Activated T-helper 1 cell treated with anti-CD3 and anti-CD28 coated beads, Interleukin-2, amount 50 U/mL, for 16 hours (primary cell): ENCODE data around the gene RCL1.

Source experiments
- DNase-seq, 2 donors: peaks; one replicate each; pipeline ENCODE4 v3.0.0-alpha.2; 2020; ENCODE audit warnings: low read depth in 1 of 2, low spot score in 1 of 2

RCL1 gene

DNA sequence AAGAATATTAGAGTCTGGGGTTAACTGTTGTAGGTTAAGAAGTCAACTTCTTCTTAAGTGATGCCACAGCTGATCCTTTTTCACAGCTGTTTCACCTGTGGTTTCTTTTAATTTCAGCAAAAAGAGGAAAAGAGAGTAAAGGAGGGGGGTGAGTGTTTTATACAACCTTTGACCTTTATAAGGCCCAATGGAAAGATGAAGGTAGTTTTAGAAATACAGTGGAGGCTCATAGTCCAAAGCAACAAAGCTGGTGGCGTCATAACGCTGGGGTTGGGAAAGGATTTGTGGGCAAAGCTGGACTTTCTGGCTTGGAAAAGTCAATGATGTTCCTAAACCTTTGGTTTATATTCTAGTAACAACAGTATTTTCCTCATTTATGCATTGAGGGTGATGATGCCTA, 49.5 kb downstream of the RCL1 start:
- DNase-seq: no peak

DNA sequence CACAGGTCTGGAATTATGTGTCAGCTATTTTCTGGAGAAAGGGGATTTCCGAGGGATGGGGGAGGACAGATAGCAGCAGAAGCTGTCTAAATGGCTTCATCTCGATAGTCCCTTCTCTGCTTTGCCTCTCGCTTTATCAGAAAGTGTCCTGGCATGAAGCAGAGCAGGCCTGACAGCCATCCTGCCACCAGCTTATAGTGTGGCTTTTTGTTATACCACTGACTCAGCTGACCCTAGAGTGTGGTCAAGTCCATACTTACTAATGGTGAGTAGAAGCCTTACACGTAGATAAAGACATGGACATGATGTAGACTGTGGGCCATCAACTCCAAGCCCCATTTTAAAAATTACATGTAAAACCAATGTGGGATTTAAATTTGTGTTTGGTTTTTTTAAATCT, 50.0 kb downstream of the RCL1 start:
- no peak for DNase-seq

DNA sequence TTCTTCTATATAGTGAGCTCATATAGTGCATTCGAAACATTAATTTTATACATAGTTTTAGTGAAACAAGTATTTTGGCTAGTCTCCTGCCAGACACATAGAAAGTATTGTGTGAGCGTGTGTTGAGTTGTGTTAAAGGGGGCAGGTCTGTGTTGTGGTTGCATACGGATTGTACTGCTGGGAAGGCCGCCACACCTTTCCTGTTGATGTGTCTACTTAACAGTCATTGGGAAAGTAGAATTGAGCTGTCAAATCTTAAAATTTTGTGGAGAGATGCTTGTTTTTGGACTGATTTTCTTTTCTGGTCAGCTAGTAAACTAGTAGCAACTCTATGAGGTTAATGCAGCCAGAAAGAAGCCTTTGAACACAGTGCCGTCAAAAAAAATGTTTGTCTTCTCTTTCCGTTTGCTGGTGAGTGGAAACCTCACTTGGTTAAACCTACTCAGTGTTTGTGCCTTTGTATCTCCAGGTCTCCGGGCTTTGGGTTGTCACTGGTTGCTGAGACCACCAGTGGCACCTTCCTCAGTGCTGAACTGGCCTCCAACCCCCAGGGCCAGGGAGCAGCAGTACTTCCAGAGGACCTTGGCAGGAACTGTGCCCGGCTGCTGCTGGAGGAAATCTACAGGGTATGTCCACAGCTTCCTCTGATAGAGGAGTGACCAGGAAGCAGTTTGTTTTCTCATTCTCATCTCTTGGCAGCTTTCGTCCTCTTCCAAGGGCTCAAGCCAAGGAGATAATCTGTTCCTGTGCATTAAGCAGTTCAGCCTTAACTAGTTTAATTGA, 51.5 kb downstream of the RCL1 start:
- no peak for DNase-seq

DNA sequence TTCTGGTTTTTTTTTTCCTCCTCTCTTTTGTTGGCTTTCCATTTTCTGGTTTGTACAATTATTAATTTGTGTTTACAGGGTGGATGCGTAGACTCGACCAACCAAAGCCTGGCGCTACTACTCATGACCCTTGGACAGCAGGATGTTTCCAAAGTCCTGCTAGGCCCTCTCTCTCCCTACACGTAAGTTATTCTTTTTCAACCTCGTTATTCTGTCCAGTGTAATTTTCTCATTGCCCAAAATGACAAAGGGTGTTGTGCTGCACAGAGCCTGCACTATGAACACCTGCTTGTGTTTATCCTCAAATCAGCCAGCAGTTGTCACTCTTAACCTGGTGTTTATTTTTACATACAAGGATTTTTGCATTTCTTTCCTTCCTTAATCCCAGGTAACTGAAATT, 56.6 kb downstream of the RCL1 start:
- no peak for DNase-seq

DNA sequence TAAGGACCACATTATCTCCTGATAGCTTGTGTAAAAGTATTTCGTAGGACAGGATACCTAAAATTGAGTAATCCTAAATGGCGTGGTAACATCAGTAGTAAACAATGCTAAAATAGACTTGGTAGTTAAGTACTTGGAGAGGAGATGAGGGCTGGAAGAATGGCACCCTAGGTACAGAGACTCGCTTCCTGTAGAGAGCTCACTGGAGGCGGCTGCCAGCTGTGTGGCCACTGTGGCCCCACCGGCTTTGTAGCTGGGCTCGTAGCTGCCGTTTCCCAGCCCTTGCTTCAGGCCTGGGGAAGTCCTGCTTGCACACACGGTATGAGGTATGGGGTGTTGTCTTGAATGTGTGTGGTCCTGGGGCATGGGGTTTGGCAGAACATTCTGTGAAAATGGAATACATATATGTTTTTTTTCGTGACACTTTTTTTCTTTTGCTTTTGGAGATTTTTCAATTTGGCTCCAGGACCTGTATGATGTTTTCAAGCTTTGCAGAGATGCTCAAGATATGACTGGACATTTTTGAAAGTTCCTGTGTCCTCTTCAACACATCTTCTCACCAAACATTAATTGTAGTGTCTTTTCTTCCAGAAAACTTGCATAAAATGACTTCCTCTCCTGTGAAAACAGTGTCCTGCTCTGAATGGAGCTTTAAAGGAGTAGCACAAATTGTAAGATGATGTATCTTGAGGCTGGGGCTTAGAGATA, 58.0 kb downstream of the RCL1 start:
- DNase-seq: no peak

DNA sequence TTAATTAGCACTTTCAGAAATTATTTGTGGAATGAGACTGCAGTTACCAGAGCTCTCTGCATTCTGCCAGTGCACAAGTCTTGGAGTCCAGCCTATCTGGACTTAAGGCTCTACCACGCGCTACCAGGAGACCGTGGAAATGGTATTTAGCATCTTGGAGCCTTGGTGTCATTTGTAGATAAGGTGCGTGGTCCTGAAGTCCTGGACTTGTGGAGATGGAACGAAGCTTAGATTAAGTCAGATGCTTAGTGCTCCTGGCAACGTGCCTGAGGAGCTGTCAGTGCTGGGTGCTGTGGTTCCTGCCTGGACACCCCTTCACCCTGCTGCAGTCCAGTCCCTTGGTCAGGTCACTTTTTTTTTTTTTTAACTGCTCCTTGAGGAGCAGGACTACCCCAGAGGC, 59.7 kb downstream of the RCL1 start:
- DNase-seq: no peak

DNA sequence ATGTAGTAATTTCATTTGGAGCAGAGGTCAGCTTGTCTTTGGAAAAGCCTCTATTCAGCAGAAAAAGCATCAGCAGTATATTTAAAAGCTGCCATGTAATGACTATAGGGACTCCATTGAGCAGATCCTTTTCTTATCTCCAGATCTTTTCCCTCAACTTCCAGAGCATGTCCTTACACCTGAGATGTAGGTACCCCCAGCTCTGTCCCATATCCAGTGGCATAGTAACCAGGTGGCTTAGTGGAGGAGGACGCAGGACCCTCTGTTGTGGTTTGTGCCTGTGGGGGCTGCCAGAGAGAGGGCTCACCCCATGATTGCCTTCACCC, 61.5 kb downstream of the RCL1 start:
- DNase-seq: no peak

DNA sequence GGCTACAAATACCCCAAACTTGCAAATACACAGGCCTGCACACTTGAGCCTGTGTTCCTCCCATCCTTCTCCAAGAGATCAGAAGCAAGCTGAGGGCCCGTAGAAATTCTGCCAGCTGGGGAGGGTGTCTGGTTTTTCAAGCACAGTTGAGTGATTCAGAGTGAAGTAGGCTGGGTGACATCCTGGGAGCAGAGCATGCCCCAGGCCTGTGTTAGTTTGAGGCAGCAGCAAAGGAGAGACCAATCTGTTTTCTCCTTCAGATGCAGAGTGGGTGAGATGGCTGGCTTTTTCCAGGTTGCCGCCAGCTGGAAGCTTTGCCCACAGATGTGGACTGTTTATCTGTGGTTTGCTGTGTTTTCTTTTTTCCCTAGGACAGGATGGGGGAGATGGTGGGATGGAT, 63.1 kb downstream of the RCL1 start:
- DNase-seq: no peak

DNA sequence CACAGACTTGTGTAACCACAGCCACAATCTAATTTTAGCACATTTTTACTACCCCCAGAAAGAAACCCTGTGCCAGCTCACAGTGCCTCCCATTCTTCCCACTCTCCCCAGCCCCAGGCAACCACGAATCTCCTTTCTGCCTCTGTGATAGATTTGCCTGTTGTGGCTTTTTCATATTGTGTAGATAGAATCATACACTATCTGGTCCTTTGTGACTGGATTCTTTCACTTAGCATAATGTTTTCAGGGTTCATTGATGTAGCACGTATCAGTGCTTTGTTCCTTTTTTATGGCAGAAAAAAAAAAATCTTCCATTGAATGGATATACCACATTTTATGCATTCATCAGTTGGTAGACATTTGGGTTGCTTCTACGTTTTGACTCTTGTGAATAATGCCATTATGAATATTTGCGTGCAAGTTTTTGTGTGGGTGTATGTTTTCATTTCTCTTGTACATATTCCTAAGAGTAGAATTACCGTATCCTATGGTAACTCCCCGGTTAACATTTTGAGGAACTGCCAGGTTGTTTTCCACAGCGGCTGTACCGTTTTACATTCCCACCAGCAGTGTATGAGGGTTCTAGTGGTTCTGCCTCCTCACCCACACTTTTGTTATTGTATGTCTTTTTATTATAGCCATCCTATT, 64.5 kb downstream of the RCL1 start:
- DNase-seq: no peak

DNA sequence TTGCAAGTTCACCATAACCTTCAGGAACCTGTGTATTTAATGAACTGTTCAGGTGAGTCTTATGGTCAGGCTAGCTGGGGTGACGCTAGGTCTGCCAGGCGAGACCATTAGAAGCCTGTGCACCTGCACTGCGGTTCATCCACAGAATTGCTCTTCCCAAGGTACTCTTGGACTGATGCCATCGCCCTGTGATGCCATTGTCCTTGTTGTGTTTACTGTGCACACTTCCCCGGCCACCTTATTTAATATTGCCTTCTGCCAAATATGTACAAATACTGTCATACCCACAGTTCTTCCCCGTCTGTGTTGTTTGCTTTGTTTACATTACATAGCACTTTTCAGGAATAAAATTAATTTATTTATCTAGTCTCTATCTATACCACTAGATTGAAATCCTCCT, 66.3 kb downstream of the RCL1 start:
- no peak for DNase-seq

DNA sequence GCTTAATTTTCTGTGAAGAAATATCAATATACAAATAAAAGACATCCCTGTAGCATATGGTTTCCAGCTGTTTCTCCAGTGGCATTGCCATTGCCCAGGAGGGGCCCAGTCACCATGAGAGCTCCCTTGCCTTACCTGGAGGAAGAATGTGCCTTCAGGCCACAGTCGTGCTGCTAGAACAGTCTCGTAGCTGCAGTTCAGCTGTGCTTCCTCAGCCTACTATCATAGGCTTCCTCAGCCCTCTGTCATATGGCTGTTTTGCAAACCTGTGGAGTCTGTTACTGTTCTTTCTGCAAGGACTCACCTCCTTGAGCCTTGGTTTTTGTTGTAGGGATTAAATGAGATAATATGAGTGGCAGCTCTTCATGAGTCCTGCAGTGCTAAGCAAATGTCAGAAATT, 67.6 kb downstream of the RCL1 start:
- DNase-seq: no peak

DNA sequence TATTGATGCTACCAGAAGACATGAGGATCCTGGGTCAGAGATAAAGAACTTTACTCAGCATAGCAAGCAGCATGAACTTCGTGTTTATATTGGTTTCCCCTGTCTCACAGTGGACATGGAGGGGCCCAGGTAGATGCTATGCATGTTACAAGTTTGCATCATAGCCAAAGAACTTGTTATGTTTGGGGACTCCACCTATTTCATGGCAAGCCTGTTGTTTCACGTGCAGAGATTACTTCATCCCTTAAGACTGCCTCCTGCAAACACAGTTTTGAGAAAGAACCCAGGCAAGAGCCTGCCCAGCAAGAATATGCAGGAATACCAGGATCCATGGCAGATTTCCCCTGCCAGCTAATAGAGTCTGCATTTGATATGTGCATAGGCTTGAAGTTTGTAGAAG, 68.4 kb downstream of the RCL1 start:
- no peak for DNase-seq

DNA sequence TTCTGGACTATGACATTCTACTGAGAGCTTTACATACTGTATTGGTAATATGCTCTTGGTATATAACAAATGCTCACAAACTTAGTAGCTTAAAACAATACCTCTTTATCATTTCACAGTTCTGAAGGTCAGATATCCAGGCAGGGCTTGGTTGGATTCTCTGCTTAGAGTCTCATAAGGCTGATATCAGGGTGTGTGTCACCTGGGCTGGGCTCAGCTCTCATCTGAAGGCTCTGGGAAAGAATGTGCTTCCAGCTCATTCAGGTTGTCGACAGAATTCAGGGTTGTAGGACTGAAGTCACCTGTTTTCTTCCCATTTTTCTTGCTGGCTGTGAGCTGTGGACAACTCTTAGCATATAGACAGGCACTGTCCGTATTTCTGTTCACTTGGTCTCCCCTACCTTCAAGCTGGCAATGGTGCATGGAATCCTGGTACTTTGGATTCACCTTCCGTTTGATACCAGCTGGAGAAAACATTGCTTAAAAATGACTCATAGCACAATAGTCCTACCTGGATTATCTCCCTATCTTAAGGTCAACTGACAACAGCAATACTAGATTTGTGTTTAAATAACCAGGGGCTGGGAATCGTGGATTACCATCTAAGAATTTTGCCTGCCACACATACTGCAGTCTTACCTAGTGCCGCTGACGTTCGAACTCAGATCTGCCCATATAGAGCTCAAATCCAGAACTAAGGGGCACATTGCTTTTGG, 69.2 kb downstream of the RCL1 start:
- no peak for DNase-seq

DNA sequence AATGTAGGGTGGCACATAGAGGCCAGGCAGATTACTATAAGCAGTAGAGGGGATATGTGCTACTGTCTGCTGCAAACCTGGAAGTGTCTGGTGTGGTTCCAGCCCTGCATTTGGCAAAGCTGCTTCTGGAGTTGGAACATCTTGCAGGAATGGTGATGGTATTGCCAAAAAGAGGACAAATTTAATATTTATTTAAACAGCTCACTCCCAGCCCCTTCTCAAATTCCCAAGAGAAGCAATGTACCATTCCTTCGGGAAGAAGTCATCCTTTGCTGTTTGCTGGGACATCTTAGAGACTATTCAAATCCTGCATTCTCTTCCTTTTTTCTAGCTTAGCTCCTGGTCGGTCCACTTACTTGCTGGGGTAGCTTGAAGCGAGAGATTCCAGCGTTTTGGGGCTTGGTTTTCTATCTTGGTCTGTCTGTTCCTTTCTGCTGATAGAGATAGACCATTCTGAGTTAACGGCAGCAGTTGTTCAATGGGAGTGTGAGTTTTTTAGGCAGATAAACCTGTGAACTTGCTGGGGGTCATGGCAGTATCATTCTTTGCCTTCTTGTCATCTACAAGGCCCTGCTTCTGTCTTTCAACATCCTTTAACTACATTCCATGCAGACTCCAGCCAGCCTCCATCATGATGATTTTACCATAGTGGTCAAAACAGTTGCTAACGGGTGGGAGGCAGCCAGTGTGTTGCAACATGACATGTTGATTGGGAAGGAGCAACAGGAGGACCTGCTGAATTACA, 69.9 kb downstream of the RCL1 start:
- DNase-seq: no peak

DNA sequence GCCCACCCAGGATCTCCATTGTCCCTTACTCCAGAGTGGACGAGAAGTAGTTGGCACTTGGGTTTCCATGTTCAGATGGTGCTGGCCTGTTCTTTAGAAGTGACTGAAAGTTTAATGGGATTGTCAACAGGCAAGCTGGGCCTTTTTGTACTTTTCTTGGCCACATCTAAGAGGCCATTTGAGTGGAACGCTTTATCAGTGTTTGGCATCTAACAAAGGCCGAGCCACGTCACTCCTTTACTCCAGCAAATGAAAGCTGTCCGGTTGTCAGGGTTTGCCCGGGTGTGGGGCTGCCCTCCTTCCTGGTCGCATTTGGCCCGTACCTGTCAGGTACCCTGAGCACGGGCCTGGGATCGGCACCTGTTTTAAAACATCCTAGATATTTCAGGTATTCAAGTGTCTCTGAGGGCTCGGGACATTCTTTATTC, 71.5 kb downstream of the RCL1 start:
- DNase-seq: no peak

DNA sequence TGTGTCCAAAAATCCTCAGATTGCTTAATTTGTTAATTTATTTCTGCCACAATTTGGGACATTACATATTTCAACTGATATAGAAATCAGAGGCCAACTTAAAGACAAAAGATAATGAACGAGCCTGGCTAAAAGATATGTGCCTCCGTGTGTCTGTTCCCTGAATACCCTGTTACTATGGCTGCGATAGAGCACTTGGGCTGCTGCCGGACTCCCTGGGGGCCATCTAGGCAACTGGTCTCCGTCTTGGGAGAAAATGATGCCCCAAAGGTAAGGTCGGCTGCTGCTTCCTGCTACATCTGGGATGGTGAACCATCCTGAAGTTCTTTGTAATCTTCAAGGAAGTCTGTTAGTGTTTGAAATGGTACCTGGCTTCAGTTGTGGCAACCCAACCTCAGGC, 72.0 kb downstream of the RCL1 start:
- no peak for DNase-seq

DNA sequence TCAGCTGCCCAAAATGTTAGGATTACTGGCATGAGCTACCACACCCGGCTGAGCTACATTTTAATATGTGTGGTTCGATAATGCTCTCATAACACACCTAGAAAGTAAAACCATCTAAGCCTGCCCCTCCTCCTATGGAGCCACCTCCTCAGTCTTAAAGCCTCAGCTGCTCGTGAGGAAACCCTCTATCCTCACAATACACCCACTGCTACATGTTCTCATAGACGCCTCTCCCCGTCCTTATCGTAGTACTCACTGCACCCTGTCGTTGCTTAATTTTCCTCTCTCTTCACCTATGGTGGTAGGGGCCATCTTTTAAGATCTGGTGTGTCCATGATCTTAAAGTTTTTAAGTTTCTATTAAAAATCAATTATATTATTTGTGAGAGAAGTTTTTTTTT, 72.9 kb downstream of the RCL1 start:
- no peak for DNase-seq

DNA sequence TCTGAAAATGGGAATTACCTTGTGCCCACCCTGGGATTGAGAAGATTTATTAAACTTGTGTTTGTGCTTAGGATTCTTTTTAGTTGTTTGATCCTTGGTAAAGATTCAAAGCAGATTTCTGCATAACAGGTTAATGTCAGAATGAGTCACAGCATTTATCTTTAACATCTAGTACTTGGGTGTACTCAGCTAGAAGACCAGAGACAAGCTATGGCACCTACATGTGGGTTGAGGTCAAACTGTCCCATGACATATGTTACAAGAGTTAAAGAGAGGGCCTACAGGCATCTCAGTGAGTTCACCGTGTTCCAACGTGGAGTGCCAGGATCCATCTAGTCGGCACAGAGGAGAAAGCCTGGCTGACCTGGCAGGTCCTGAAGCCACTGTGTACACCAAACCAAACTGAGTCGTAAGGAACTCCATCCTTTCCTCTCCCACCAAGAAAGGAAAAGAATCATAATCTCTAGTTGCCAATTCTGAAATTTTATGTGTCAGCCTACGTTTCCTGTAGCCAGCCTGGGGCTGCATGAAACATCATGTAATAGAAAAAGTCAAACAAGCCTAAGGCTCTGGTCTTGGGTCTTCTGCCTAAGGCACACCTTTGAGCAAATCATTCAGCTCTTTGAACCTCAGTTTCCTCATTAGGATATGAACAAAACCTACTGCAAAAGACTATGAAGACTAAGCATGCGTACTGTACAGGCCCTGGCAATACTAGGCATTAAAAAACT, 73.7 kb downstream of the RCL1 start:
- no peak for DNase-seq

DNA sequence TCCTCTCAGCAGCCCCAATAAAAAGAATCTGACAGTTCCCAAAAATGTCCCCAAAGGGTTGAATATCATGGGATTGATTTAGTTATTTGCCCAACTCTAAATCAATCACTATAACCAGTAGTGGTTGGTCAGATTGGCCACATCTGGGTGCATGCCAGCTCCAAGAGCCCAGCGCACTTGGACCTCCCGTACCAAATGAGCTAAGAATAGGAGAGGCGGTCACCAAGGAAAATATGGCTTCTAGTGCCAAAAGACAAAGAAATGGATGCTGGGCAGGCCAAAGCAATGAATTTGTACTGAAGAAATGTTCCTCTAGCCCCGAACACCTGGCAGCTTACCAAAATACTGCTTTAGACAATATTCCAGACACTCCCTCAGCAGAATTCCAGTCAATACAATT, 80.3 kb downstream of the RCL1 start:
- no peak for DNase-seq

DNA sequence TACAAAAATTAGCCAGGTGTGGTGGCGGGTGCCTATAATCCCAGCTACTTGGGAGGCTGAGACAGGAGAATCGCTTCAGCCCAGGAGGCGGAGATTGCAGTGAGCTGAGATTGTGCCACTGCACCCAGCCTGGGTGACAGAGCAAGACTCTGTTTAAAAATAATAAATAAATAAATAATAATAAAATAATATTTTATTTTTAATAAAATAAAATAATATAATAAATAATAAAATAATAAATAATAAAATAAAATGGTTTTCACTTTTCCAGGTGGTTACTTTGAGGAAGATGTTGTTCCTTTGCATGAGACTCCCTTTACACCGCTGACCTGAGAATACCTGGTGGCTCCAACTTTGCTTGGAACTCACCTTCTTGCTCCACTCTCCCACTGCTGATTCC, 82.8 kb downstream of the RCL1 start:
- no peak for DNase-seq
